LoVo (cell line): Measurements from ENCODE around the gene MTFMT.
"Not testable (repeated sequence)": the region's sequence is repeated elsewhere in the genome, so short reads cannot be mapped to it uniquely, and the experiment has no call there.

Source experiments
- DNase-seq: peaks from one replicate; pipeline ENCODE4 v3.0.0-alpha.2; 2016; ENCODE audit warnings: low spot score

The MTFMT gene

GRCh38 chr15:65028921-65029735, at the start of gene MTFMT:
Gene MTFMT, minus strand, starts transcription at chr15:65029639. Its CDS starts 26 bp downstream, at chr15:65029613.
- peak; percentile 92 for DNase-seq

DNA sequence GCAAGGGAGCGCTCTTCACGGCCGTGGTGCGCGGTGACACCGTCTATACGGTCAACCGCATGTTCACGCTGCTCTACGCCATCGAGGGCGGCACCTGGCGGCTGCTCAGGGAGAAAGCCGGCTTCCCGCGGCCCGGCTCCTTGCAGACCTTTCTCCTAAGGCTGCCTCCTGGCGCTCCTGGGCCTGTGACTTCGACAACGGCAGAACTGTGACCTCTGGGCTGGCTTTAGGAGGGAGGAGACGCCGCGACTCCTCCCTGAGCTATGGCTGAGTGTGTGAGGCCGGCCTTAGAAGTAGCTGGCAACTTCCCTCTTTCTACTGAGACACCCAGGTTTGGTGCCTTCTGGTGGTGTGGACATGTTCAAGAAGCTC, 48.5 kb upstream of the MTFMT start:
- peak; percentile 83 for DNase-seq

- DNase-seq: no peak
These were observed 48.0 kb upstream of the MTFMT start for GRCh38 chr15:65077291-65077980.

DNA sequence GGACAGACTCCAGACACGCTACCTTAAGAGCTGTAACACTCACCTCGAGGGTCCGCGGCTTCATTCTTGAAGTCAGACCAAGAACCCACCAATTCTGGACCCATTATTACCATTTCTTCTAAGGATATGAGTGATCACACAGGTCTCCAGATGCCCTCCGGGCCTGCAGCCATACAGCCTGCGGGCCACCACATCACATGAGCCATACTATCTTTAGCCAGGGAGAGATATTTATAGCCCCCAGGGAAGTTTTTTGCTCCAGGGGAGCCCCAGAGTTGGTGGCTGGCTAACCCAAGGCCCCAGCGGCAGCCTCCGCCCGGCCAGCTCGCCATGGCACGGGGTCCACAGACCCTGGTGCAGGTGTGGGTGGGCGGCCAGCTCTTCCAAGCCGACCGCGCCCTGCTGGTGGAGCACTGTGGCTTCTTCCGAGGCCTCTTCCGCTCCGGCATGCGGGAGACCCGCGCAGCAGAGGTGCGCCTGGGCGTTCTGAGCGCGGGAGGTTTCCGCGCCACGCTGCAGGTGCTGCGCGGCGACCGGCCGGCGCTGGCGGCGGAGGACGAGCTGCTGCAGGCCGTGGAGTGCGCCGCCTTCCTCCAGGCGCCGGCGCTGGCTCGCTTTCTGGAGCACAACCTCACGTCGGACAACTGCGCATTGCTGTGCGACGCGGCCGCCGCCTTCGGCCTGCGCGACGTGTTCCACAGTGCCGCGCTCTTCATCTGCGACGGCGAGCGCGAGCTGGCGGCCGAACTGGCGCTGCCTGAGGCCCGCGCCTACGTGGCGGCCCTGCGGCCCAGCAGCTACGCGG, 47.2 kb upstream of the MTFMT start, which contains the start of gene KBTBD13:
KBTBD13 (plus strand) TSS at position 261 of the 805 bp plus-strand sequence; CDS start at position 331, 70 bp downstream.
- DNase-seq: no peak

DNA sequence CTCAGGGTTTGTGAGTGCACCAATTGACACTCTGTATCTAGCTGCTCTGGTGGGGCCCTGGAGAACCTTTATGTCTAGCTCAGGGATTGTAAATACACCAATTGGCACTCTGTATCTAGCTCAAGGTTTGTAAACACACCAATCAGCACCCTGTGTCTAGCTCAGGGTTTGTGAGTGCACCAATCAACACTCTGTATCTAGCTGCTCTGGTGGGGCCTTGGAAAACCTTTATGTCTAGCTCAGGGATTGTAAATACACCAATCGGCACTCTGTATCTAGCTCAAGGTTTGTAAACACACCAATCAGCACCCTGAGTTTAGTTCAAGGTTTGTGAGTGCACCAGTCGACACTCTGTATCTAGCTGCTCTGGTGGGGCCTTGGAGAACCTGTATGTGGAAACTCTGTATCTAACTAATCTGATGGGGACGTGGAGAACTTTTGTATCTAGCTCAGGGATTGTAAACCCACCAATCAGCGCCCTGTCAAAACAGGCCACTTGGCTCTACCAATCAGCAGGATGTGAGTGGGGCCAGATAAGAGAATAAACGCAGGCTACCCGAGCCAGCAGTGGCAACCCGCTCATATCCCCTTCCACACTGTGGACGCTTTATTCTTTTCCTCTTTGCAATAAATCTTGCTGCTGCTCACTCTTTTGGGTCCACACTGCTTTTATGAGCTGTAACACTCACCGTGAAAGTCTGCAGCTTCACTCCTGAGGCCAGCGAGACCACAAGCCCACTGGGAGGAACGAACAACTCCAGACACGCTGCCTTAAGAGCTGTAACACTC, 46.4 kb upstream of the MTFMT start:
- DNase-seq: not testable (repeated sequence)

GRCh38 chr15:65074946-65075345, 45.5 kb upstream of the MTFMT start:
- DNase-seq: not testable (repeated sequence)

- no peak for DNase-seq
These were observed 43.2 kb upstream of the MTFMT start for GRCh38 chr15:65072617-65073016.

DNA sequence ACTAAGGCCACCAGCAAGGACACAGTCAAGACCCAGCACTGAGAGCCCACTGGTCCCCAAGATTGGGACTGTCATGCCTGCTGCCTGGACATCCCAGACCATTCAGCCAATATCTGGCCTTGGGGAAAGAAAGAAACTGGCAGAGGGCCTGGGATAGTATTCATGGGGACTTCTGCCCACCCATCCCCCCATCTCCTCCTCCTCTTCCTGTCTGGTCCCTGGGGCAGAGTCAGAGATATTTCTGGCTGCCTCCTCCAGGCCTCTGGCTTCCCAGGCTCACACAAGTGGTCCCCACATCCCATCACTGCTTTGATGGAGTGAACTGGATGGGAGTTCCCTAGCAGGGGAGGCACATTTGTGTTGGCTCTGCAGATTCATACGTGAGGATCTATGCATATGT, 42.6 kb upstream of the MTFMT start:
- DNase-seq: no peak

GRCh38 chr15:65071381-65071811, 42.0 kb upstream of the MTFMT start:
- DNase-seq: no peak

DNA sequence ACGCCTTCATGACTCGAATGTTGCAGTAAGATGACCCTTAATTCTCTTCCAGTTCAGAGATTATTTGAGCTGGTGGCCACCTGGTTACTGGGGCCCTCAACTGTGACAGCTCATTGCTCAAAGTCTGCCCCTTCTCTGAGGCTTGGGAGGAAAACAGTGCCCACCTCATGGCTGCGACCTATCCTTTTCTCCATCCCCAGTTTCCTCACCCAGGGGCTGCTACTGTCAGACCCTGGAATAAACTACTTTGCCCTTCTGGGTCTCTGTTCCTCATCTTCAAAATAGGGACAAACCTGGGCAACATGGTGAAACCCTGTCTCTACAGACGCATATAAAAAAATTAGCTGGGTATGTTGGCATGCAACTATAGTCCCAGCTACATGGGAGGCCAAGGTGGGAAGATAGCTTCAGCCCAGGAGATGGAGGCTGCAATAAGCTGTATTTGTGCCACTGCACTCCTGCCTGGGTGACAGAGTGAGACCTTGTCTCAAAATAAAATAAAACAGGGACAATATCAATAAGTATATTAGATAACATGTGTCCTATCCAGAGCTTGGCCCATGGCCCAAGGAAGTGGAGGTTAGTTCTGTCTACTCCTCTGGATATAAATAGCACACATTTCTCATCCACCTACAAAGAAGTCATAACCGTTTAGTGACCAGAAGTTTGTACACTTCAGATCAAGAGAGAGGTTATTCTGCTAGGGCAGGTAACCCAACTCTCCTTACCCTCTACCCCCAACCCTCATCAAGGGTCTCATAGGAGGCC, 40.5 kb upstream of the MTFMT start:
- no peak for DNase-seq

- no peak for DNase-seq
These were observed 39.7 kb upstream of the MTFMT start for GRCh38 chr15:65069179-65069578.

DNA sequence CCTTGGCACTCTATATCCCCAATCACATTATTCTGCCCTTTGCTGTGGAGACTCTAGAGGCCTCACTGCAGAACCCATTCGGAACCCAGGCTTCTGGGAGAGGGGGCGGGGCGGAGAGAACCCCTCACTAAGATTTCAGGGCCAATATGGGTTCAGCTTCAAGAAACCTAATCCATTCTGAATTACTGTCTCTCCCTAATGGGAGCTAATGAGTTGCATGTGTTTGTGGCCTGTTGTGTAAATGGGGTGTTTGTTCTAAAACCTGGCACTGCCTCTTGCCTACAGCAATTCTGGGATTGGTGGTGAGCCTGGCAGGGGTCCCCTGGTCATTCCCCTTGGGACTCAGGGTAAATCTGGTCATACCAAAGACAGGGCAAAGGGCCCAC, 39.0 kb upstream of the MTFMT start:
- no peak for DNase-seq

DNA sequence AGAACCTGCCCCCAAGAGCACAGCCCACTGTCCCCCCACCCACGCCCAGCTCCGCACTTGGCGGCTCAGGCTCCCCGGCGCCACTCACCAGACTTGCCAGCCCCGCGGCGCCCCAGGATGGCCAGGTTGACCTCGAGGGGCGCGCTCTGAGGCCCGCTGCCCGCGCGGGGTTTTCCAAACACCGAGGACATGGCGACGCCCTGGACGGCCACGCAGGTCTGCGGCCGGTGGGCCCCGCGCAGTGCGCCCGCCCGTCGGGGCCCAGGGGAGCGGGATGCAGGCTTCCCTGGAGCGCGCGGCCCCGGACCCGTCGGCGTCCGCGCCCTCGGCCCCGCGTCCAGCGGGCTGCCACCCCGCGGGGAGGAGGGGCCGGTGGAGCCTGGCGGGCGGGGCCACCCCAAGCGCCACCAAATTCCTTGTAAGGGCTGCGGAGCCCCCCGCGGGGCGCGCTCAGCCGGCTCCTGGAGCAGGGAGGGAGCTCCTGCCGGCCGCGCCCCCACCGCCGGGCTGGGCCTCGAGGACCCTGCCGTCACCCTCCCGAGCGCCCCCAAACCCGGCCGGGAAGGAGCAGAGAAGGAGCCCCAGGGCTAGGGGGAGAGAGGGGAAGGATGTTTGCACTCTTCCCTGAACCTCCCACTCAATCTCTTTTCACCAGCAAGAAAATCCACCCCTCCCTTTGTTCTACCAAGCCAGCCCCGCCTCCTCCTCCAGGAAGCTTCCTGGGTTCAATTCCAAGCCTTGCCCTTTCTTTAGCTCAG, 38.4 kb upstream of the MTFMT start, which contains the start of gene RASL12:
RASL12 (minus strand) TSS at position 347 of the 758 bp plus-strand sequence; CDS start at position 191, 156 bp downstream.
- no peak for DNase-seq

DNA sequence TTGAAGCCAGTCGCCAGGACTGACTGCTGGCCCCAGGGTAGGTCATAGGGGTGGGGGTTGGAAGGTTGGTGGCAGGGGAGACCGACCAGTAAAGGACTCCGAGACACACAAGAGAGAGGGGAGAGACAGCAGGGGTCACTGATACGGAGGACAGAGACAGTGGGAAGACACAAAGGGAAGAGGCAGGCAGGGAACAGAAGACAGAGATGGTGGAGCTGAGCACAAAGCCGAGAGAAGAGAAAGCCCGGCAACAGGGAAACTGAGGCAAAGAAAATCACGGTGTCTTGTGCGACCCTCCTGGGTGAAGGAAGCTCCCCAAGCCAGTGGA, 37.8 kb upstream of the MTFMT start:
- no peak for DNase-seq

DNA sequence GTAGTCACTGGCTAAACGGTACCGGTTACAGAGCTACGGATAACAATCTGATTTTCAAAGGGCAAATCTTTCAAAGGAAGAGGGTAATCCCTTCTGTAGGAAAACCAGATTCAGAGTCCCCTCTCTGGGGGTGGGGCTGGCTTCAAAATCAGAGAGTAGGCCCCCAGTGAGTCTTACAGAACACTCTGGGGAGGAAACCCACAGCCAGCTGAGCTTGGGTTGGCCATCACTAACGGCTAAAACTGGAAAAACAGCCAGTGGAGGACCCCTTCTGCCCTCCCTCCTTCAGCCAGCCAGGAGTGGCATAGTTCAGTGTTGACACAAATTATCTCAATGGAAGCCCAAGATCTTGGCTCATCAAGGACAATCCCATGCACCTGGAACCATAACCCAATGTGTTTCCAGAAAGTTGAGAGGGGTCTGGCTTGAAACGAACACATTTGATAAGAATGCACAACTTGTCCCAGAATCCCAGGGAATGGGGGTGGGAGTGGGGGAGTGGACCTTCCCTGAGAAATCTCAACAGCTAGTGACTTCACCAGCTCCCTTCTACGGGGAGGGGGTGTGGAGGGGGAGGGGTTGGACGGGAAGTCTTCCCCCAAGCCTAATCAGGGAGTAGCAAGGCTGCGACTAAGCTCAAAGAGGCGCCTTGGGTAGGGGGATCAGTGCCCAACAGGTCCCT, 37.3 kb upstream of the MTFMT start:
- DNase-seq: no peak

- DNase-seq: no peak
These were observed 36.7 kb upstream of the MTFMT start for GRCh38 chr15:65066001-65066634.

GRCh38 chr15:65062726-65063125, 33.3 kb upstream of the MTFMT start:
- no peak for DNase-seq

- no peak for DNase-seq
These were observed 32.6 kb upstream of the MTFMT start for GRCh38 chr15:65062061-65062460.
